ENCODE results near the gene MAPT. TPM values are rescaled to one million over a fixed set of nuclear protein-coding genes. Genes with fewer than 3 reads are reported as not detected.
"Not testable (repeated sequence)": the region's sequence is repeated elsewhere in the genome, so short reads cannot be mapped to it uniquely, and the experiment has no call there.

The MAPT gene
- total RNA-seq, 1 donor from 2014 or later: 1.1 TPM

- peaks cover 3% of the 10 kb centered on the region for H3K36me3 Mint-ChIP-seq (ENCODE audit: low read depth)
- H3K9me3 Mint-ChIP-seq: peaks cover 12% of the 10 kb centered on the region
- intact Hi-C loops (cut with micrococcal nuclease): loop anchor here (5.0 to 10.0 kb wide), 2 partner anchors 39 to 146 kb away; no protein-coding TSS in a partner anchor
- DNase-seq (ENCODE audit: low spot score): no peak
- H3K4me3 Mint-ChIP-seq (ENCODE audit: low read depth): no peak overlapping the region
- H3K27me3 Mint-ChIP-seq (ENCODE audit: low read depth): peaks cover 6% of the 10 kb centered on the region
- peaks cover 26% of the 10 kb centered on the region for H3K4me1 Mint-ChIP-seq (ENCODE audit: low read depth)
- H3K27ac Mint-ChIP-seq: no peak overlapping the region
Observed at GRCh38 chr17:45908460-45908859, 14.1 kb downstream of the MAPT start.

GRCh38 chr17:45908935-45909334, 14.6 kb downstream of the MAPT start:
- H3K9me3 Mint-ChIP-seq: peaks cover 12% of the 10 kb centered on the region
- DNase-seq (ENCODE audit: low spot score): no peak
- peaks cover 3% of the 10 kb centered on the region for H3K36me3 Mint-ChIP-seq (ENCODE audit: low read depth)
- H3K27me3 Mint-ChIP-seq (ENCODE audit: low read depth): peaks cover 6% of the 10 kb centered on the region
- intact Hi-C loops (cut with micrococcal nuclease): loop anchor here (5.0 to 10.0 kb wide), 2 partner anchors 38 to 146 kb away; no protein-coding TSS in a partner anchor
- no peak overlapping the region for H3K27ac Mint-ChIP-seq
- H3K4me1 Mint-ChIP-seq (ENCODE audit: low read depth): peaks cover 26% of the 10 kb centered on the region
- H3K4me3 Mint-ChIP-seq (ENCODE audit: low read depth): no peak overlapping the region

GRCh38 chr17:45910667-45911066, 16.3 kb downstream of the MAPT start:
- Mint-ChIP-seq H3K4me1 (ENCODE audit: low read depth) (peaks cover 24% of the 10 kb centered on the region), H3K27me3 (ENCODE audit: low read depth) (peaks cover 6% of the 10 kb centered on the region), H3K4me3 (ENCODE audit: low read depth) (no peak overlapping the region), H3K9me3 (peaks cover 12% of the 10 kb centered on the region), H3K27ac (no peak overlapping the region), H3K36me3 (ENCODE audit: low read depth) (peaks cover 3% of the 10 kb centered on the region)
- intact Hi-C loops (cut with micrococcal nuclease): no loop called here
- DNase-seq (ENCODE audit: low spot score): no peak

GRCh38 chr17:45912319-45912718, 18.0 kb downstream of the MAPT start:
- Mint-ChIP-seq H3K36me3 (ENCODE audit: low read depth) (peaks cover 3% of the 10 kb centered on the region), H3K9me3 (peaks cover 12% of the 10 kb centered on the region), H3K4me3 (ENCODE audit: low read depth) (no peak overlapping the region), H3K4me1 (ENCODE audit: low read depth) (peaks cover 15% of the 10 kb centered on the region), H3K27ac (no peak overlapping the region), H3K27me3 (ENCODE audit: low read depth) (peaks cover 5% of the 10 kb centered on the region)
- DNase-seq (ENCODE audit: low spot score): no peak
- intact Hi-C loops (cut with micrococcal nuclease): no loop called here

GRCh38 chr17:45913030-45913429, 18.7 kb downstream of the MAPT start:
- H3K27ac Mint-ChIP-seq; intact Hi-C loops (cut with micrococcal nuclease); H3K36me3 Mint-ChIP-seq (ENCODE audit: low read depth); H3K27me3 Mint-ChIP-seq (ENCODE audit: low read depth); DNase-seq (ENCODE audit: low spot score); H3K4me3 Mint-ChIP-seq (ENCODE audit: low read depth); H3K4me1 Mint-ChIP-seq (ENCODE audit: low read depth): not testable (repeated sequence)
- peaks cover 12% of the 10 kb centered on the region for H3K9me3 Mint-ChIP-seq

- H3K4me1 Mint-ChIP-seq (ENCODE audit: low read depth): no peaks in the 10 kb centered on the region
- intact Hi-C loops (cut with micrococcal nuclease): no loop called here
- H3K4me3 Mint-ChIP-seq (ENCODE audit: low read depth): no peak overlapping the region
- peaks cover 5% of the 10 kb centered on the region for H3K27me3 Mint-ChIP-seq (ENCODE audit: low read depth)
- H3K9me3 Mint-ChIP-seq: peaks cover 12% of the 10 kb centered on the region
- H3K27ac Mint-ChIP-seq: no peak overlapping the region
- no peak for DNase-seq (ENCODE audit: low spot score)
- peaks cover 3% of the 10 kb centered on the region for H3K36me3 Mint-ChIP-seq (ENCODE audit: low read depth)
Observed at GRCh38 chr17:45914047-45914717, 19.8 kb downstream of the MAPT start.

- intact Hi-C loops (cut with micrococcal nuclease): no loop called here
- Mint-ChIP-seq H3K4me3 (ENCODE audit: low read depth) (no peak overlapping the region), H3K27me3 (ENCODE audit: low read depth) (peaks cover 5% of the 10 kb centered on the region), H3K9me3 (peaks cover 12% of the 10 kb centered on the region), H3K4me1 (ENCODE audit: low read depth) (no peaks in the 10 kb centered on the region), H3K27ac (no peak overlapping the region), H3K36me3 (ENCODE audit: low read depth) (peaks cover 3% of the 10 kb centered on the region)
- no peak for DNase-seq (ENCODE audit: low spot score)
Observed at GRCh38 chr17:45915263-45915662, 20.9 kb downstream of the MAPT start.

GRCh38 chr17:45917081-45917480, 22.7 kb downstream of the MAPT start:
- H3K4me1 Mint-ChIP-seq (ENCODE audit: low read depth): no peaks in the 10 kb centered on the region
- DNase-seq (ENCODE audit: low spot score): no peak
- H3K4me3 Mint-ChIP-seq (ENCODE audit: low read depth): no peak overlapping the region
- peaks cover 2% of the 10 kb centered on the region for H3K36me3 Mint-ChIP-seq (ENCODE audit: low read depth)
- peaks cover 3% of the 10 kb centered on the region for H3K27me3 Mint-ChIP-seq (ENCODE audit: low read depth)
- intact Hi-C loops (cut with micrococcal nuclease): no loop called here
- H3K9me3 Mint-ChIP-seq: peaks cover 10% of the 10 kb centered on the region
- no peak overlapping the region for H3K27ac Mint-ChIP-seq

- no peak overlapping the region for H3K27ac Mint-ChIP-seq
- peaks cover 1% of the 10 kb centered on the region for H3K27me3 Mint-ChIP-seq (ENCODE audit: low read depth)
- H3K36me3 Mint-ChIP-seq (ENCODE audit: low read depth): no peaks in the 10 kb centered on the region
- peaks cover under 1% of the 10 kb centered on the region for H3K9me3 Mint-ChIP-seq
- H3K4me3 Mint-ChIP-seq (ENCODE audit: low read depth): no peak overlapping the region
- no peak for DNase-seq (ENCODE audit: low spot score)
- H3K4me1 Mint-ChIP-seq (ENCODE audit: low read depth): no peaks in the 10 kb centered on the region
- intact Hi-C loops (cut with micrococcal nuclease): no loop called here
Observed at GRCh38 chr17:45918241-45918745, 23.9 kb downstream of the MAPT start.

GRCh38 chr17:45919136-45919535, 24.8 kb downstream of the MAPT start:
- no peak overlapping the region for H3K4me3 Mint-ChIP-seq (ENCODE audit: low read depth)
- no peak for DNase-seq (ENCODE audit: low spot score)
- no peak overlapping the region for H3K27ac Mint-ChIP-seq
- no peaks in the 10 kb centered on the region for H3K4me1 Mint-ChIP-seq (ENCODE audit: low read depth)
- H3K9me3 Mint-ChIP-seq: no peaks in the 10 kb centered on the region
- peaks cover 1% of the 10 kb centered on the region for H3K27me3 Mint-ChIP-seq (ENCODE audit: low read depth)
- intact Hi-C loops (cut with micrococcal nuclease): no loop called here
- no peaks in the 10 kb centered on the region for H3K36me3 Mint-ChIP-seq (ENCODE audit: low read depth)

GRCh38 chr17:45920083-45920482, 25.7 kb downstream of the MAPT start:
- intact Hi-C loops (cut with micrococcal nuclease): no loop called here
- no peaks in the 10 kb centered on the region for H3K4me1 Mint-ChIP-seq (ENCODE audit: low read depth)
- H3K36me3 Mint-ChIP-seq (ENCODE audit: low read depth): no peaks in the 10 kb centered on the region
- H3K27ac Mint-ChIP-seq: no peak overlapping the region
- DNase-seq (ENCODE audit: low spot score): no peak
- no peak overlapping the region for H3K4me3 Mint-ChIP-seq (ENCODE audit: low read depth)
- peaks cover 3% of the 10 kb centered on the region for H3K27me3 Mint-ChIP-seq (ENCODE audit: low read depth)
- no peaks in the 10 kb centered on the region for H3K9me3 Mint-ChIP-seq

- H3K27ac Mint-ChIP-seq: no peak overlapping the region
- H3K9me3 Mint-ChIP-seq: no peaks in the 10 kb centered on the region
- H3K36me3 Mint-ChIP-seq (ENCODE audit: low read depth): no peaks in the 10 kb centered on the region
- H3K27me3 Mint-ChIP-seq (ENCODE audit: low read depth): peaks cover 6% of the 10 kb centered on the region
- no peak for DNase-seq (ENCODE audit: low spot score)
- intact Hi-C loops (cut with micrococcal nuclease): no loop called here
- H3K4me1 Mint-ChIP-seq (ENCODE audit: low read depth): no peaks in the 10 kb centered on the region
- no peak overlapping the region for H3K4me3 Mint-ChIP-seq (ENCODE audit: low read depth)
Observed at GRCh38 chr17:45923511-45924268, 29.3 kb downstream of the MAPT start.

- intact Hi-C loops (cut with micrococcal nuclease): no loop called here
- Mint-ChIP-seq H3K9me3 (no peaks in the 10 kb centered on the region), H3K4me3 (ENCODE audit: low read depth) (no peak overlapping the region), H3K27me3 (ENCODE audit: low read depth) (peaks cover 6% of the 10 kb centered on the region), H3K36me3 (ENCODE audit: low read depth) (no peaks in the 10 kb centered on the region), H3K27ac (no peak overlapping the region), H3K4me1 (ENCODE audit: low read depth) (no peaks in the 10 kb centered on the region)
- no peak for DNase-seq (ENCODE audit: low spot score)
Observed at GRCh38 chr17:45924332-45924820, 30.0 kb downstream of the MAPT start.
